Thyroid gland (tissue), 4 donors: ENCODE data around the gene ZNF750. TPM values are rescaled to one million over a fixed set of nuclear protein-coding genes. Genes with fewer than 3 reads are reported as not detected.
A peak's percentile ranks its signal among the peaks of the same experiment; 100 is the strongest.
"Not testable (repeated sequence)": the region's sequence is repeated elsewhere in the genome, so short reads cannot be mapped to it uniquely, and the experiment has no call there.

Experiments used
- DNase-seq, 2 donors: peaks; one replicate each; pipeline ENCODE4 v3.0.0-alpha.2; 2019
- H3K27ac ChIP-seq, 3 donors: fragments of 200-600 bp; sonication (generic); 1 replicate in 2 of 3; 2 replicates in 1 of 3; pipeline ENCODE4 v1.5.1; 2016 to 2019; ENCODE audit warnings: mild to moderate bottlenecking in 1 of 3, moderate library complexity in 1 of 3
- H3K27me3 ChIP-seq: fragments of 200-600 bp; sonication (generic); one replicate; pipeline ENCODE4 v1.5.1; 2019
- H3K36me3 ChIP-seq, 2 donors: fragments of 200-600 bp; sonication (generic); one replicate each; pipeline ENCODE4 v1.5.1; 2016 to 2019
- H3K4me1 ChIP-seq, 2 donors: fragments of 200-600 bp; sonication (generic); one replicate each; pipeline ENCODE4 v1.5.1; 2017 to 2019
- H3K4me3 ChIP-seq, 3 donors: fragments of 200-600 bp; sonication (generic); replicated peaks in 1 of 3; 1 replicate in 2 of 3; 2 replicates in 1 of 3; pipeline ENCODE4 v1.5.1; 2016; ENCODE audit warnings: mild to moderate bottlenecking in 1 of 3
- H3K9me3 ChIP-seq: fragments of 200-600 bp; sonication (generic); one replicate; pipeline ENCODE4 v1.5.1; 2017
- POLR2A ChIP-seq, 2 donors: fragments of 450-650 bp; IDR thresholded peaks; one replicate each; pipeline ENCODE4 v1.6.1; 2017; ENCODE audit warnings: antibody characterized with exemption in 2 of 2, mild to moderate bottlenecking in 2 of 2, moderate library complexity in 1 of 2
- WGBS, 2 donors: methylation state at CpG; one replicate each; pipeline ENCODE4 v1.1.5; 2017; 5-methylcytosine and 5-hydroxymethylcytosine counted together
- intact Hi-C: fragments of 100-400 bp; cut with DNase I; formaldehyde crosslinking; loops from one replicate; pipeline ENCODE4 v1.15.1; 2023
- total RNA-seq, 4 donors: library from RNA; depleted of rRNA; stranded (reverse); fragments of >200 nt; gene quantifications; one replicate each; pipeline ENCODE4 v1.2.3, GENCODE V29; 2016
- TF ChIP-seq, protein P1 (sequence below), 6 experiments: fragments of 200-600 bp in 3 of 6; fragments of 450-650 bp in 3 of 6; sonication (generic) in 3 of 6; IDR thresholded peaks; one replicate each; pipeline ENCODE4 v1.5.1; 2016 to 2019; ENCODE audit warnings: antibody characterized with exemption in 6 of 6, mild to moderate bottlenecking in 2 of 6, inconsistent platforms in 1 of 6, moderate library complexity in 1 of 6

ZNF750 gene
- total RNA-seq, 4 donors from 2014 or later, result 3.0 to 6.0 (median 4.5) TPM

DNA sequence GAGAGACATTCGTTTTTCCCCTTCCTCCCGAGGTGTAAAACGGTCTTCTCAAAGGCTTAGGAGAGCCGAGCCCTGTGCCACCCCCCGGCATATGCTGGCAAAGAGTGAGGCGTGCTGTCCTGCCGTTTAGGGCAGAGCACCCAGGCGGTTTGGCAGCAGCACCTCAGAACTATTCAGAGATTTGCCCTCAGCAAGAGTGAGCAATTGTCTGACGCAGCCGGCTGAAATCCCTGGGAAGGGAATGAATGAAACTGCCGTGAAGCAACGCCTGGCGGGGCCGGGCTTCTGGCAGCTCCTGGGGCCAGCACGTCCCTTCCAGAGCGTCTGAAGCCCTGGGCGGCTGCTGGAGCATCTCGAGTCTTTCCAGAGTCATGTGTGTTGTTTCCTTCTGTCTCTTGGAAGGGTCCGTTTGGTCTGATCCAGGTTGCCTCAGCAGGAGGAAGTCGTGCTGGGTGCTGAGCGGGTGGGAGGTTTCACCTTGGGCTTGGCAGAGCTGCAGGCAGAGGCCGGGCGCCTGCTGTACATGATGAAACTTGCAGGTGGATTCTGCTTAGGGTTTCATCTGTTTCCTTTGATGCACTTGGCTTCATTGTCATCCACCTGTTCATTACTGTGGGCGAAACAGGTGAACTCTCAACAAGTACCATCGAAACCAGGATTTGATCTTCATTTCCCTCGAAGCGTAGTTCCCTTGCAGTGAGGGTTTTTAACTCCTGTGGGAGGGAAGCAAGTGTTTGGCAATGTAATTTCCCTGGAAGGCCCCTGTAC, 52.6 kb downstream of the ZNF750 start:
- Histone ChIP-seq H3K4me1 (peaks cover under 1 to 4% of the 10 kb centered on the region in 2 donors), H3K9me3 (no peaks in the 10 kb centered on the region), H3K36me3 (peaks cover 0 to 3% of the 10 kb centered on the region in 2 donors), H3K27ac (no peak overlapping the region), H3K27me3 (no peaks in the 10 kb centered on the region), H3K4me3 (no peak overlapping the region)
- WGBS, 2 donors, result 82 to 87% methylated on average over 27 of the region's 27 CpGs
- TF ChIP-seq POLR2A (IDR thresholded peaks at IDR 0.05), result no peak
- TF ChIP-seq, protein P1, sequence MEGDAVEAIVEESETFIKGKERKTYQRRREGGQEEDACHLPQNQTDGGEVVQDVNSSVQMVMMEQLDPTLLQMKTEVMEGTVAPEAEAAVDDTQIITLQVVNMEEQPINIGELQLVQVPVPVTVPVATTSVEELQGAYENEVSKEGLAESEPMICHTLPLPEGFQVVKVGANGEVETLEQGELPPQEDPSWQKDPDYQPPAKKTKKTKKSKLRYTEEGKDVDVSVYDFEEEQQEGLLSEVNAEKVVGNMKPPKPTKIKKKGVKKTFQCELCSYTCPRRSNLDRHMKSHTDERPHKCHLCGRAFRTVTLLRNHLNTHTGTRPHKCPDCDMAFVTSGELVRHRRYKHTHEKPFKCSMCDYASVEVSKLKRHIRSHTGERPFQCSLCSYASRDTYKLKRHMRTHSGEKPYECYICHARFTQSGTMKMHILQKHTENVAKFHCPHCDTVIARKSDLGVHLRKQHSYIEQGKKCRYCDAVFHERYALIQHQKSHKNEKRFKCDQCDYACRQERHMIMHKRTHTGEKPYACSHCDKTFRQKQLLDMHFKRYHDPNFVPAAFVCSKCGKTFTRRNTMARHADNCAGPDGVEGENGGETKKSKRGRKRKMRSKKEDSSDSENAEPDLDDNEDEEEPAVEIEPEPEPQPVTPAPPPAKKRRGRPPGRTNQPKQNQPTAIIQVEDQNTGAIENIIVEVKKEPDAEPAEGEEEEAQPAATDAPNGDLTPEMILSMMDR (IDR thresholded peaks at IDR 0.05), result no peak
- intact Hi-C loops, result no loop called here
- no peak for DNase-seq

DNA sequence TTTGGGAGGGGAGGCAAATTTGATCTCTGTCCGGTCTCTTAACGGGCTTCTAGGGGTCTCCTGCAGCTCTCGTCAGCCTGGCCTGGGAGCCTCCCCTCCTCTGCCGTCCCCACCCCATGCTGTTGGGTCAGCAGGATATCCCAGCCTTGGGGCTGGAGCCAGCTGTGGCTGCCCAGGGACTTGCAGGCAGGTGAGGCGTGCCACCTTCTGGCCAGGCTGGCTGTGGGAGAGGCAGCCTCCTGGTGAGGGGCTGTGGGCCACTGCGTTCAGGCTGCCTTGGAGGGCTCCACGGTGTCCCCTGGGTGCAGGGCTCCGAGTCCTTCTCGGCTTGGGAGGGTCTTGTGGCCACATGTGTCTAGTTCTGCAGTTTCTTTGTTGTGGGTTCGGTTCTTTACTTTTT, 53.4 kb downstream of the ZNF750 start:
- TF ChIP-seq POLR2A (IDR thresholded peaks at IDR 0.05), result no peak
- TF ChIP-seq, protein P1 (IDR thresholded peaks at IDR 0.05), result no peak
- no peaks in the 10 kb centered on the region for H3K27me3 ChIP-seq
- intact Hi-C loops, result no loop called here
- H3K4me1 ChIP-seq, result peaks cover 5 to 8% of the 10 kb centered on the region in 2 donors
- H3K4me3 ChIP-seq, result no peak overlapping the region
- peaks cover 0 to 3% of the 10 kb centered on the region in 2 donors for H3K36me3 ChIP-seq
- no peak overlapping the region for H3K27ac ChIP-seq
- no peaks in the 10 kb centered on the region for H3K9me3 ChIP-seq
- DNase-seq, result no peak
- 87 to 99% methylated on average over 6 to 10 of the region's 10 CpGs for WGBS, 2 donors

DNA sequence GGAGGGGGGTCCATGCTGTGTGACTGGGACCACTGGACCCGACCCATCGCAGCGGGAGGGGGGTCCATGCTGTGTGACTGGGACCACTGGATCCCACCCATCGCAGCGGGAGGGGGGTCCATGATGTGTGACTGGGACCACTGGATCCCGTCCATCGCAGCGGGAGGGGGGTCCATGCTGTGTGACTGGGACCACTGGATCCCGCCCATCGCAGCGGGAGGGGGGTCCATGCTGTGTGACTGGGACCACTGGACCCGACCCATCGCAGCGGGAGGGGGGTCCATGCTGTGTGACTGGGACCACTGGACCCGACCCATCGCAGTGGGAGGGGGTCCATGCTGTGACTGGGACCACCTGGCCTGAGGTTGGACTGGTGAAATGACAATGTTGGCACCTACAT, 54.2 kb downstream of the ZNF750 start:
- intact Hi-C loops, result not testable (repeated sequence)

DNA sequence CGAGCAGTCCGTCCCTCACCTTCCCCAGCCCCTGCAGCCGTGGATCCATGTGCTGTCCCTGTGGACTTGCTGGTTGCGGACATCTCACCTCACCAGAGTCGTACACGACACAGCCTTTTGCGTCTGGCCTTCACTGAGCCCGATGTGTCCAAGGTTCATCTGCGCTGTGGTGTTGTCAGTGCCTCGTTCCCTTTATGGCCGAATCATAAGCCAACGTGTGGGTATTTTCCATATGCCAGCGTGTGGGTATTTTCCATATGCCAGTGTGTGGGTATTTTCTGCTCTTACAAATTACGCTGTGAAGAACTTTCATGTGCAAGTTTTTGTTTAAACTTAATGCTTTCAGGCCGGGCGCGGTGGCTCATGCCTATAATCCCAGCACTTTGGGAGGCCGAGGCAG, 56.3 kb downstream of the ZNF750 start:
- TF ChIP-seq, protein P1 (IDR thresholded peaks at IDR 0.05), result no peak
- no peak for TF ChIP-seq POLR2A (IDR thresholded peaks at IDR 0.05)
- no peak overlapping the region for H3K4me3 ChIP-seq
- no peaks in the 10 kb centered on the region for H3K27me3 ChIP-seq
- peaks cover 0 to 3% of the 10 kb centered on the region in 2 donors for H3K36me3 ChIP-seq
- H3K27ac ChIP-seq, result no peak overlapping the region
- intact Hi-C loops, result loop anchor here (5.0 kb wide), 1 partner anchor 134 kb away; no protein-coding TSS in a partner anchor
- H3K4me1 ChIP-seq, result peaks cover 5 to 8% of the 10 kb centered on the region in 2 donors
- 95 to 97% methylated on average over 18 of the region's 18 CpGs for WGBS, 2 donors
- H3K9me3 ChIP-seq, result no peaks in the 10 kb centered on the region
- no peak for DNase-seq

More for the DNA sequence above, 54.2 kb downstream of the ZNF750 start:
- not testable (repeated sequence) for H3K9me3 ChIP-seq, H3K27ac ChIP-seq, H3K4me1 ChIP-seq, H3K36me3 ChIP-seq, H3K27me3 ChIP-seq, DNase-seq, H3K4me3 ChIP-seq
- WGBS, 2 donors, result no CpG with 5 or more reads among the region's 16 CpGs

DNA sequence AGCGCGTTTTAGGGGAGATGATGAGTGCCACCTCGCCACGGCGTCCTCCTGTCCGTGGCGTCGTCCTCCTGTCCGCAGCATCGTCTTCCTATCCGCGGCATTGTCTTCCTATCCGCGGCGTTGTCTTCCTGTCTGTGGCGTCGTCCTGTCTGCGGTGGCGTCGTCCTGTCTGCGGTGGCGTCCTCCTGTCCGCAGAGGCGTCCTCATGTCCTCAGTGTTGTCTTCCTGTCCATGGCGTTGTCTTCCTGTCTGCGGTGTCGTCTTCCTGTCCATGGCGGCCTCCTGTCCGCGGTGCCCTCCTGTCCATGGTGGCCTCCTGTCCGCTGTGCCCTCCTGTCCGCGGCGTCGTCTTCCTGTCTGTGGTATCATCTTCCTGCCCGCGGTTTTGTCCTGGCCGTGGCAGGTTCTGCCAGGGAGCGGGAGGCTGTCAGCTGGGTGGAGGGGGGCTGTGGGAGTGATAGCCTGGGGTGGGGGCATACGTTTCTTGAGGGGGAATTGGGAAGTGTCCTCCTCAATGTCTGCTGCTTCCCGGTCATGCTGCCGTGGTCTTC, 57.1 kb downstream of the ZNF750 start:
- Histone ChIP-seq H3K36me3 (peaks cover 0 to 3% of the 10 kb centered on the region in 2 donors), H3K27me3 (no peaks in the 10 kb centered on the region), H3K4me1 (peaks cover 5 to 8% of the 10 kb centered on the region in 2 donors), H3K27ac (peak overlapping the region in 1 of 3 donors; percentile 43), H3K9me3 (no peaks in the 10 kb centered on the region), H3K4me3 (no peak overlapping the region)
- intact Hi-C loops, result loop anchor here (5.0 kb wide), 1 partner anchor 135 kb away; no protein-coding TSS in a partner anchor
- TF ChIP-seq, protein P1 (IDR thresholded peaks at IDR 0.05), result no peak
- TF ChIP-seq POLR2A (IDR thresholded peaks at IDR 0.05), result no peak
- no peak for DNase-seq
- WGBS, 2 donors, result 89 to 90% methylated on average over 42 of the region's 42 CpGs
